ENCODE data around the gene HOXD3.

DNA sequence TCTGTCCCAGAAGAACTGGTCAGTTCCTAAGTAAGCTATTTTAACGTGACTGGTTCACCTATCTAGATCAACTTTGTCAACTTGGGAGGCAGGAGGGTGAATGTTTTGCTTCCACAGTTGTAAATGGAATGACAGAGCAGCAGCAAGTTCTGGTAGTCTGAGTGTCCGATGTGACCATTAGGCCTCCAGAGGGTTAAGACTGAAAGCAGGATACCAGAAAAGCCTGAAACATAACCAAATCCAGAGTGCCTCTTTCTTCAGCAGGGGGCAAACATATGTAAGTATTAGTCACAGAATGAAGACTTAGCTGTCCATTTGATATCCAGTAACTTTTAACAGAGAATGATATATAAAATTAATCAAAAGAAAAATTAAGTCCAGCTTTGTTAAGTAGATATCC lies 9.2 kb downstream of the HOXD3 start:
- TF ChIP-seq, protein P1, sequence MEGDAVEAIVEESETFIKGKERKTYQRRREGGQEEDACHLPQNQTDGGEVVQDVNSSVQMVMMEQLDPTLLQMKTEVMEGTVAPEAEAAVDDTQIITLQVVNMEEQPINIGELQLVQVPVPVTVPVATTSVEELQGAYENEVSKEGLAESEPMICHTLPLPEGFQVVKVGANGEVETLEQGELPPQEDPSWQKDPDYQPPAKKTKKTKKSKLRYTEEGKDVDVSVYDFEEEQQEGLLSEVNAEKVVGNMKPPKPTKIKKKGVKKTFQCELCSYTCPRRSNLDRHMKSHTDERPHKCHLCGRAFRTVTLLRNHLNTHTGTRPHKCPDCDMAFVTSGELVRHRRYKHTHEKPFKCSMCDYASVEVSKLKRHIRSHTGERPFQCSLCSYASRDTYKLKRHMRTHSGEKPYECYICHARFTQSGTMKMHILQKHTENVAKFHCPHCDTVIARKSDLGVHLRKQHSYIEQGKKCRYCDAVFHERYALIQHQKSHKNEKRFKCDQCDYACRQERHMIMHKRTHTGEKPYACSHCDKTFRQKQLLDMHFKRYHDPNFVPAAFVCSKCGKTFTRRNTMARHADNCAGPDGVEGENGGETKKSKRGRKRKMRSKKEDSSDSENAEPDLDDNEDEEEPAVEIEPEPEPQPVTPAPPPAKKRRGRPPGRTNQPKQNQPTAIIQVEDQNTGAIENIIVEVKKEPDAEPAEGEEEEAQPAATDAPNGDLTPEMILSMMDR (conservative IDR thresholded peaks at IDR 0.05; ENCODE audit: low read depth in 2 of 2): no peak
- TF ChIP-seq ZNF331 (CRISPR knock-in tag; IDR thresholded peaks at IDR 0.05; ENCODE audit: low read depth): no peak
- no peak for TF ChIP-seq EZH2 (IDR thresholded peaks at IDR 0.05; ENCODE audit: low read depth, unreplicated experiment)
- TF ChIP-seq POLR2AphosphoS5 (IDR thresholded peaks at IDR 0.05; ENCODE audit: low read depth): no peak
- TF ChIP-seq EZH2phosphoT487 (IDR thresholded peaks at IDR 0.05; ENCODE audit: unreplicated experiment): no peak
- no peak for TF ChIP-seq JUNB (IDR thresholded peaks at IDR 0.05; ENCODE audit: unreplicated experiment)
- no peak for TF ChIP-seq NANOG (IDR thresholded peaks at IDR 0.05; ENCODE audit: borderline replicate concordance)
- no peak for TF ChIP-seq CREB1 (CRISPR knock-in tag; IDR thresholded peaks at IDR 0.05; ENCODE audit: low read depth)
- no peak for TF ChIP-seq REST (IDR thresholded peaks at IDR 0.05; ENCODE audit: unreplicated experiment)
- TF ChIP-seq, protein P2, sequence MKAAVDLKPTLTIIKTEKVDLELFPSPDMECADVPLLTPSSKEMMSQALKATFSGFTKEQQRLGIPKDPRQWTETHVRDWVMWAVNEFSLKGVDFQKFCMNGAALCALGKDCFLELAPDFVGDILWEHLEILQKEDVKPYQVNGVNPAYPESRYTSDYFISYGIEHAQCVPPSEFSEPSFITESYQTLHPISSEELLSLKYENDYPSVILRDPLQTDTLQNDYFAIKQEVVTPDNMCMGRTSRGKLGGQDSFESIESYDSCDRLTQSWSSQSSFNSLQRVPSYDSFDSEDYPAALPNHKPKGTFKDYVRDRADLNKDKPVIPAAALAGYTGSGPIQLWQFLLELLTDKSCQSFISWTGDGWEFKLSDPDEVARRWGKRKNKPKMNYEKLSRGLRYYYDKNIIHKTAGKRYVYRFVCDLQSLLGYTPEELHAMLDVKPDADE (IDR thresholded peaks at IDR 0.05): no peak
- no peak for TF ChIP-seq ZNF114 (CRISPR knock-in tag; IDR thresholded peaks at IDR 0.05)
